Measurements from ENCODE around the gene PRTG. TPM values are rescaled to one million over a fixed set of nuclear protein-coding genes. Genes with fewer than 3 reads are reported as not detected.

The PRTG gene
- total RNA-seq, 3 donors from 2014 or later: 0.41 to 2.0 (median 0.78) TPM

DNA sequence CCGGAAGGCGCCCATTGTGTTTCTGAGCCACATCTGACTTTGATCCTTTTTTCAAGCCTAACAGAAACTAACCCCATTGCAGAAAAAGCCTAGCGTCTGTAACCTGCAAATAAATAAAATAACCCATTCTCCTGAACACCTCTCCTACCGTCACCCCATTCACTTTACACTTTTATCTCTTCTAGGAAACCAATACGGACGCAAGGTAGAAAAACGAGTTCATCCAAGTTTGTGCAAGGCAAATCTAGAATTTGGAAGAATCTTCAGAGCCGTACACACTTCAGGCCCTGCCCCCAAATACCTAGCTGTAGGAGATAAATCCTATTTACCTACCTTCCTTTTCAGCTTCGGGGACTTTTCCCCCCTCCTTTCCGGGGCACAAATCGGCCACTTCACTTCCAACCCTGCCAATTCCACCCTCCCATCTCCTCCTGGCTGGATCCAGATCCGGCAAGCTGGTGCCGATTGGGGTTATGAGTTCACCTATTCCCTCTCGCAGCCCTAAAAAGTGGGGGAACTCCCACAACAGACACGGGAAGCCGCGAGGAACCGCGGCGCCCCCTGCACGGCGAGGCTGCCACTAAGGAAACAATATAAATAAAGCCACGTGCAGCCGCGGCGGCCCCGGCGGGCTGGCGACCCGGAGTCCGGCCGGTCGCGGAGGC is 987 bp downstream of the PRTG start:
- DNase-seq (peak in 1 of 3 donors; percentile 18), ATAC-seq (no peak)
- intact Hi-C loops (cut with DNase I, micrococcal nuclease): no loop called here
- Histone ChIP-seq H3K36me3 (ENCODE audit: low read depth) (no peaks in the 10 kb centered on the region), H3K4me3 (peak overlapping the region; percentile 17), H3K9me3 (no peaks in the 10 kb centered on the region), H3K4me1 (ENCODE audit: low read depth) (peaks cover 13% of the 10 kb centered on the region)
- TF ChIP-seq, protein P1, sequence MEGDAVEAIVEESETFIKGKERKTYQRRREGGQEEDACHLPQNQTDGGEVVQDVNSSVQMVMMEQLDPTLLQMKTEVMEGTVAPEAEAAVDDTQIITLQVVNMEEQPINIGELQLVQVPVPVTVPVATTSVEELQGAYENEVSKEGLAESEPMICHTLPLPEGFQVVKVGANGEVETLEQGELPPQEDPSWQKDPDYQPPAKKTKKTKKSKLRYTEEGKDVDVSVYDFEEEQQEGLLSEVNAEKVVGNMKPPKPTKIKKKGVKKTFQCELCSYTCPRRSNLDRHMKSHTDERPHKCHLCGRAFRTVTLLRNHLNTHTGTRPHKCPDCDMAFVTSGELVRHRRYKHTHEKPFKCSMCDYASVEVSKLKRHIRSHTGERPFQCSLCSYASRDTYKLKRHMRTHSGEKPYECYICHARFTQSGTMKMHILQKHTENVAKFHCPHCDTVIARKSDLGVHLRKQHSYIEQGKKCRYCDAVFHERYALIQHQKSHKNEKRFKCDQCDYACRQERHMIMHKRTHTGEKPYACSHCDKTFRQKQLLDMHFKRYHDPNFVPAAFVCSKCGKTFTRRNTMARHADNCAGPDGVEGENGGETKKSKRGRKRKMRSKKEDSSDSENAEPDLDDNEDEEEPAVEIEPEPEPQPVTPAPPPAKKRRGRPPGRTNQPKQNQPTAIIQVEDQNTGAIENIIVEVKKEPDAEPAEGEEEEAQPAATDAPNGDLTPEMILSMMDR (IDR thresholded peaks at IDR 0.05): no peak

DNA sequence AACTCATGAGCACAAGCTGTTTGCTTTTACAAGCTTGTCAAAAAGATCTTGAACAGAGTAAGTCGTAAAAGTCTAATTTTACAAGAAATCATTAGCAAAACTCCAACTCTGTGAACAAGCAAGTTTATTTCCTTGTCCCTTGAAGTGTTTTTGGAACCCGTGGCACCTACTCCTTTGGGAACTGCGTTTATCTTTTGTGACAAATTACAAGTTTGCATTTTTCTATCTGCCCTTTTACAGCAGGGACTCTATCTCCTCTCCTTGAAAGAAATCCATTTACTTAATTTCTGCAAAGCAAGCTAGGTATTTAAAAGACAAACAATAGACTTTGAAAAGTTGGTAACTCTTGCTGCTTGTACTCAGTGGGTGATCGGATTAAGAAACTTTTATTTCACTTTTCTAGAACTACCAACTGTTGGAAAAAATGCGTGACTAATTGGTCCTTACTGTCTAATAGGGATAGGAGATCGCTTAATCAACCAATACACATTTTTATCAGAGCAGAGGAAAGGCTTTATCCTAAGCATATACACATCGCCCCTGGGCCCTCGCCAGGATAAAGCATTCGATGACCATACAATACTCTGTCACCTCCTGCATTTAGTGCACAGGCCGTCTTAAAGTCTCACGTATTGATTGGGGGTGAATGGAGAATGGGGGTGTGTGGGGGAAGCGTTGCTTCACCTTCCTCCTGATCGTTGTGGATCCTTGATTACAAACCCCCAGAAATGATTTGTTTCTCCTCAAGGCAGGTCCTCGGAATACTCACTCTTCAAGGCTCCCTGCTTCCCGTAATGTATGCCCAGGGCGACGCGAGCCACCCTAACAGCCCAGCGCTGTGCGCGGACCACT is 1.7 kb downstream of the PRTG start:
- Histone ChIP-seq H3K4me3 (no peak overlapping the region), H3K36me3 (ENCODE audit: low read depth) (no peaks in the 10 kb centered on the region), H3K9me3 (no peaks in the 10 kb centered on the region), H3K4me1 (ENCODE audit: low read depth) (peaks cover 13% of the 10 kb centered on the region)
- peak in 1 of 3 donors; percentile 9 for DNase-seq
- intact Hi-C loops (cut with DNase I, micrococcal nuclease): no loop called here
- ATAC-seq: no peak
- TF ChIP-seq, protein P1 (IDR thresholded peaks at IDR 0.05): no peak

DNA sequence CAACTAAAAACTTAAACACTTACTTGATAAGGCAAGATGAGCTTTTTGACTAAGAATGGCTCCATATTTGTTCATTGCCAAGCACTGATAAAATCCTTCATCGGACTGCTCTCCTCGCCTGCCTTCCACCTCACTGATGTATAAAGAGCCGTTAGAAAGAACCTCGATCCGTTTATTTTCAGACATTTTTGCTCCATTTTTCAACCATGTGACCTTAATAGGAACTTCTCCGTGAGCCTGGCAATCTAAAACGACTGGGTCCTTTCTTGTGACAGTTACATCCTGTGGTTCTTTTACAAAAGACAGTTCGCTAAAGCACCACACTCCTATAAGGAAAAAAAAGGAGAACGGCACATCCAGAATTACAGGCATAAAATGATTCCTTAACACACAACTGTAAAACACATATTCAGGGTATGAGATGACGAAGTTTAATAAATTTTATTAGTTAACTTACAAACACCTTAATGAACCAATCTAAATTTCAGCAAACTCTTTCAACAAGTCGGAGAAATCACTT is 2.5 kb downstream of the PRTG start:
- Histone ChIP-seq H3K36me3 (ENCODE audit: low read depth) (no peaks in the 10 kb centered on the region), H3K9me3 (no peaks in the 10 kb centered on the region), H3K4me3 (no peak overlapping the region), H3K4me1 (ENCODE audit: low read depth) (peaks cover 13% of the 10 kb centered on the region)
- intact Hi-C loops (cut with DNase I, micrococcal nuclease): no loop called here
- DNase-seq (no peak), ATAC-seq (no peak)
- TF ChIP-seq, protein P1 (IDR thresholded peaks at IDR 0.05): no peak

DNA sequence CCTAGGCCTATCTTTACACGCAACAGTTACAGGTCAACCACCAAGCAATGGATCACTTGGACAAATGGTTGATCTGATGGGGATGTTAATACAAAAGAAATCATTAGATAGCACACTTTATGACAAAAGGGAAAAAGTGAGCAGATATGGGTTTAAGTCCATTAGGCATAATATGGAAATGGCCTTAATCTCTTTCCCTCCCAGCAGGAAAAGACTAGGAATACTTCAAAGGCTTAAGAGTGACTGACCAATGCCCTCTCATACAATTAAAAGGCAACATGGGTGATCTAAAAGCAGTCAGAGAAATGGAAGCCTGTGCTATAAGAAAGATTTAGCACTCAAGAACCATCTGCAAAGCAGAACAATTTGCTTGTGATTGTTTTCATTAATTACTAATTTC is 3.3 kb downstream of the PRTG start:
- intact Hi-C loops (cut with DNase I, micrococcal nuclease): no loop called here

DNA sequence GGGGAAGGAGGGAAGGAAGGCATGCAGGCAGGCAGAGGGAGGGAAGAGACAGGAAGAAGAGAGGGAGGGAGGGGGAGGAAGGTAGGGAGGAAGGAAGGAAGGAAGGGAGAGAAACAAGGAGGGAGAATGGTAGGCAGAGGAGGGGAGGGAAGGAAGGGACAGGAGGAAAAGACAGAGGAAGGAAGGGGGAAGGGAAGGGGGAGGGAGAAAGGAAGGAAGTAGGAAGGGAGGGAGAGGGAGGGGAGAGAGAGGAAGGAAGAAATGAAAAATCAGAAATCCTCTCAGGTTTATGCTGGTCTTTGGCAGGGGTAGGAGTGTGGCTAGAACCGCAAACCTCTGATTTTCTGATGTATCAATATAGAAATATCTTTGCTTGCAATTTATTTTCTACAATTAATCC is 4.2 kb downstream of the PRTG start:
- intact Hi-C loops (cut with DNase I, micrococcal nuclease): no loop called here
- no peak for ATAC-seq
- Histone ChIP-seq H3K9me3 (no peaks in the 10 kb centered on the region), H3K36me3 (ENCODE audit: low read depth) (no peaks in the 10 kb centered on the region), H3K4me1 (ENCODE audit: low read depth) (peaks cover 13% of the 10 kb centered on the region), H3K4me3 (no peak overlapping the region)
- TF ChIP-seq, protein P1 (IDR thresholded peaks at IDR 0.05): no peak
- DNase-seq: no peak

More for the DNA sequence above, 3.3 kb downstream of the PRTG start:
- H3K4me1 ChIP-seq (ENCODE audit: low read depth): peaks cover 13% of the 10 kb centered on the region
- no peak for DNase-seq
- no peak overlapping the region for H3K4me3 ChIP-seq
- H3K36me3 ChIP-seq (ENCODE audit: low read depth): no peaks in the 10 kb centered on the region
- no peak for ATAC-seq
- TF ChIP-seq, protein P1 (IDR thresholded peaks at IDR 0.05): no peak
- H3K9me3 ChIP-seq: no peaks in the 10 kb centered on the region
